Endothelial cell of umbilical vein (primary cell): ENCODE data around the gene RAB3GAP1. TPM values are rescaled to one million over a fixed set of nuclear protein-coding genes. Genes with fewer than 3 reads are reported as not detected.

Experiments
- BruUV-seq: library from RNA; stranded (reverse); fragments of 400-500 nt; replicated peaks from 2 replicates; lab custom pipeline; 2021; lab: Mats Ljungman, UMichigan
- CTCF ChIA-PET: fragments of 300-600, 350-600 bp; sonication (Branson Sonifier 250); formaldehyde crosslinking; loops from one replicate; lab custom pipeline; 2021; ENCODE audit warnings: antibody characterized with exemption, inconsistent platforms; lab: Charles Lee
- POLR2A ChIA-PET: fragments of 300-600, 350-600 bp; sonication (Branson Sonifier 250); formaldehyde crosslinking; loops from one replicate; lab custom pipeline; 2021; ENCODE audit warnings: antibody characterized with exemption, inconsistent platforms; lab: Charles Lee
- DNase-seq: peaks from one replicate; pipeline ENCODE4 v3.0.0-alpha.2; 2011; ENCODE audit warnings: low read depth, low spot score
- FAIRE-seq: peaks from 2 replicates; lab custom pipeline; 2011; peaks lifted over from hg19 to GRCh38; lab: Jason Lieb, UNC
- H2AFZ ChIP-seq: 2 replicates; pipeline ENCODE4 v1.6.0; 2012; ENCODE audit warnings: low read depth, low read length, control low read depth, inconsistent platforms
- H3K27ac ChIP-seq: 2 replicates; pipeline ENCODE4 v1.5.1; 2011; ENCODE audit warnings: low read depth, mild to moderate bottlenecking, control low read depth, low read length, moderate library complexity; ENCODE audit not compliant: insufficient read depth
- H3K27me3 ChIP-seq, 2 experiments: 2 replicates each; pipeline versions ENCODE4 v1.6.0 to v1.6.1; 2011; ENCODE audit warnings: low read length in 2 of 2, mixed read lengths in 1 of 2; ENCODE audit not compliant: control insufficient read depth in 2 of 2, insufficient read depth in 2 of 2
- H3K36me3 ChIP-seq, 2 experiments: 2 replicates in 1 of 2; 3 replicates in 1 of 2; pipeline ENCODE4 v1.5.1; 2011; ENCODE audit warnings: low read length in 2 of 2, mild to moderate bottlenecking in 1 of 2, moderate library complexity in 1 of 2; ENCODE audit not compliant: control insufficient read depth in 2 of 2, insufficient read depth in 2 of 2; ENCODE audit errors: extremely low read depth in 1 of 2
- H3K4me1 ChIP-seq: 3 replicates; pipeline ENCODE4 v1.5.1; 2011; ENCODE audit warnings: mild to moderate bottlenecking, low read length; ENCODE audit not compliant: control insufficient read depth, insufficient read depth; ENCODE audit errors: extremely low read depth
- H3K4me2 ChIP-seq: 2 replicates; pipeline ENCODE4 v1.6.1; 2011; ENCODE audit warnings: low read length, control low read depth, mixed read lengths; ENCODE audit not compliant: insufficient read depth
- H3K4me3 ChIP-seq, 3 experiments: fragments of 200-600 bp in 1 of 3; sonication (generic), shearing (Covaris generic) in 1 of 3; replicated peaks in 1 of 3; 2 replicates each; pipeline ENCODE4 v1.5.1; 2011 to 2016; ENCODE audit warnings: control low read depth in 3 of 3, low read length in 3 of 3, mild to moderate bottlenecking in 2 of 3, inconsistent platforms in 1 of 3, low read depth in 1 of 3, moderate library complexity in 1 of 3; ENCODE audit not compliant: insufficient read depth in 1 of 3
- H3K79me2 ChIP-seq: 2 replicates; pipeline ENCODE4 v1.6.0; 2012; ENCODE audit warnings: low read length, inconsistent platforms; ENCODE audit not compliant: control insufficient read depth, insufficient read depth
- H3K9ac ChIP-seq: replicated peaks from 2 replicates; pipeline ENCODE3; 2011; ENCODE audit warnings: low read length, control low read depth; ENCODE audit not compliant: insufficient read depth; ENCODE audit errors: extremely low read depth
- H3K9me1 ChIP-seq: replicated peaks from 3 replicates; pipeline ENCODE4 v1.6.0; 2011; ENCODE audit warnings: mild to moderate bottlenecking, low read length; ENCODE audit not compliant: control insufficient read depth, insufficient read depth; ENCODE audit errors: extremely low read depth
- H3K9me3 ChIP-seq: replicated peaks from 2 replicates; pipeline ENCODE4 v1.5.1; 2012; ENCODE audit warnings: low read length, inconsistent platforms; ENCODE audit not compliant: control insufficient read depth, insufficient read depth
- H4K20me1 ChIP-seq: replicated peaks from 2 replicates; pipeline ENCODE3; 2011; ENCODE audit warnings: mild to moderate bottlenecking, low read length; ENCODE audit not compliant: control insufficient read depth, insufficient read depth; ENCODE audit errors: extremely low read depth
- CTCF ChIP-seq, 2 donors: IDR thresholded peaks; 1 replicate in 1 of 2; 2 replicates in 1 of 2; pipeline ENCODE4 v1.5.1; 2011; ENCODE audit warnings: low read length in 2 of 2, mild to moderate bottlenecking in 2 of 2, moderate library complexity in 2 of 2, control low read depth in 1 of 2, inconsistent platforms in 1 of 2, low read depth in 1 of 2; ENCODE audit not compliant: insufficient read depth in 1 of 2; ENCODE audit errors: extremely low read depth in 1 of 2
- GATA2 ChIP-seq: IDR thresholded peaks from 2 replicates; pipeline ENCODE4 v1.7.0; 2011; ENCODE audit warnings: low read depth, mild to moderate bottlenecking, moderate library complexity, mixed read lengths, low read length; ENCODE audit not compliant: insufficient read length, insufficient read depth
- MAX ChIP-seq: IDR thresholded peaks from 2 replicates; pipeline ENCODE4 v1.6.1; 2011; ENCODE audit not compliant: insufficient read depth, insufficient read length
- POLR2A ChIP-seq: IDR thresholded peaks from 2 replicates; pipeline ENCODE4 v1.6.1; 2012; ENCODE audit warnings: low read depth, mild to moderate bottlenecking, control low read depth, low read length
- POLR2AphosphoS5 ChIP-seq: IDR thresholded peaks from 2 replicates; pipeline ENCODE4 v1.6.1; 2012; ENCODE audit warnings: low read depth, mild to moderate bottlenecking, control low read depth, low read length, moderate library complexity; ENCODE audit not compliant: insufficient read depth
- dilution Hi-C: fragments of 300-500 bp; cut with MboI; formaldehyde crosslinking; loops from one replicate; pipeline ENCODE4 v1.15.0; 2019; ENCODE audit warnings: low sequenced_read_pairs; ENCODE audit not compliant: extremely low pct_ligation_motif_present
- intact Hi-C: fragments of 100-400 bp; cut with micrococcal nuclease; formaldehyde crosslinking; loops from one replicate; pipeline ENCODE4 v1.10.0; 2022
- polyA plus RNA-seq, 4 experiments: library from polyadenylated mRNA; depleted of rRNA in 3 of 4; stranded (reverse) in 3 of 4; unstranded in 1 of 4; fragments of >200 nt; gene quantifications; 2 replicates each; pipeline versions ENCODE4 v1.2.1 to v1.2.3, GENCODE V29; 2011 to 2012; ENCODE audit warnings: missing spikeins in 1 of 4
- total RNA-seq: library from RNA; stranded (reverse); gene quantifications from 2 replicates; pipeline ENCODE4 v1.2.3, GENCODE V29; 2021

RAB3GAP1 gene
- total and polyA plus RNA-seq, 2 donors (not counting 3 experiments of a cell fraction or from before 2014, with no cell fraction given): 14.9 to 39.5 TPM

- ChIA-PET POLR2A (no interaction called here), CTCF (no interaction called here)
- BruUV-seq: no TSS peak
- Histone ChIP-seq H3K9me1 (no peaks in the 10 kb centered on the region), H3K9me3 (no peaks in the 10 kb centered on the region), H3K4me3 (no peak overlapping the region), H3K9ac (no peak overlapping the region), H2AFZ (no peak overlapping the region), H4K20me1 (no peaks in the 10 kb centered on the region), H3K27me3 (no peaks in the 10 kb centered on the region), H3K4me1 (no peaks in the 10 kb centered on the region), H3K4me2 (no peak overlapping the region), H3K36me3 (no peaks in the 10 kb centered on the region), H3K79me2 (peaks cover 37% of the 10 kb centered on the region), H3K27ac (no peak overlapping the region)
- intact Hi-C loops (no loop called here), dilution Hi-C loops (no loop called here)
- DNase-seq (no peak), FAIRE-seq (no peak)
- TF ChIP-seq POLR2A (no peak), POLR2AphosphoS5 (no peak)
These were observed 24.5 kb downstream of the RAB3GAP1 start for GRCh38 chr2:135076556-135076955.

- FAIRE-seq (no peak), DNase-seq (no peak)
- H3K79me2 ChIP-seq: peaks cover 32% of the 10 kb centered on the region
- H3K4me3 ChIP-seq: no peak overlapping the region
- CTCF ChIA-PET: no interaction called here
- no peaks in the 10 kb centered on the region for H4K20me1 ChIP-seq
- H3K9me1 ChIP-seq: no peaks in the 10 kb centered on the region
- no peak for TF ChIP-seq GATA2
- TF ChIP-seq POLR2A: no peak
- TF ChIP-seq CTCF (IDR thresholded peaks at IDR 0.05; ENCODE audit: extremely low read depth in 1 of 2, insufficient read depth in 1 of 2, low read depth in 1 of 2, low read length in 2 of 2): no peak
- TF ChIP-seq MAX: no peak
- TF ChIP-seq POLR2AphosphoS5: no peak
- H3K9me3 ChIP-seq: no peaks in the 10 kb centered on the region
- H3K4me1 ChIP-seq: no peaks in the 10 kb centered on the region
- POLR2A ChIA-PET: no interaction called here
- dilution Hi-C loops: no loop called here
- H2AFZ ChIP-seq: no peak overlapping the region
- H3K27me3 ChIP-seq: no peaks in the 10 kb centered on the region
- no peak overlapping the region for H3K4me2 ChIP-seq
- BruUV-seq: no TSS peak
- H3K36me3 ChIP-seq: no peaks in the 10 kb centered on the region
- H3K27ac ChIP-seq: no peak overlapping the region
- H3K9ac ChIP-seq: no peak overlapping the region
- intact Hi-C loops: no loop called here
These were observed 26.3 kb downstream of the RAB3GAP1 start for GRCh38 chr2:135078417-135078816.
